Muscle of arm (tissue), 12 donors: ENCODE measurements around the gene KATNIP. TPM values are rescaled to one million over a fixed set of nuclear protein-coding genes. Genes with fewer than 3 reads are reported as not detected.

Experiments used
- DNase-seq: peaks from one replicate; pipeline ENCODE4 v3.0.0-alpha.2; 2013
- polyA plus RNA-seq, 12 donors: library from polyadenylated mRNA; unstranded; fragments of 120-200 nt; gene quantifications; one replicate each; pipeline ENCODE4 v1.2.1, GENCODE V29; 2013; ENCODE audit not compliant: insufficient read length in 12 of 12

KATNIP gene
- polyA plus RNA-seq, 12 donors, result 4.0 to 12.8 (median 8.1) TPM; not detected in 1

DNA sequence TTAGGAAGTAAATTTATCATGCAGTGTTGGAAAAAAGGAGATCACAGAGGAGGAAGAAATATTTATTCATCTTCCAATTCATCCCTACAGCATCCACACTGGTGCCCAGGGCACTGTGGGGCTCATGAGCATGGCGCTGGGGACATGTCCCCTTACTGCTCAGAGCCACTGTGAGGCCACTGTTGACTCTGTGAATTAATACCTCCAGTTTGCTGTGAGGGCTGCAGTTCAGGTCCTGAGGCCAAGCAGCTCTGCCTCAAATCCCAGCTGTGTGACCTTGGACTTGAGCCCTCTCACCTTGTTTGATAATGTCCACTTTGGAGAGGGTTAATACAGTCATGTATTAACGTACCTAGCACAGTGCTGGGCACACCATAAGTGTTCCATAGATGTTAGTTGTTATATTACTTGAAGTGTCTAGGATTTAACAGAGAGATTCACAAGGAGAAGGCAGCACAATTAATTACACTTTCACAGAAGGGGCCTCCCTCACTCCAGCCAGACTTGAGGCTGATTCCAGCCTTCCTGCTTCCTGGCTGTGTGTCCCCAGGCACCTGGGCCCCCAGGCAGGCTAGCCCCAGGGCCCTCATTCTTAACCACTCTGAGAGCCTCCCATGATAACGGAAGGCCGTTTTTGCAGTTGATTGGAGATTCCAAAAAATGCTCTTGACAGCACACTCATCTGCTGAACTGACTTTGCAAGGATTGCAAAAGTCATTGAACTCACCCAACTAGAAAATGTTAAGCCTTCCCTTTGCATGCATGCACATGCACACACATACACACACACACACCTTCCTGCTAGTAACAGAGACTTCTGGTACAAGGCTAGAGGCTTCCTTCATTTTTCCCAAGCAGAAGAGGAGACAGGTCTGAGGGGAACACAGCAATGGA, 29.4 kb downstream of the KATNIP start:
- DNase-seq, result no peak

- DNase-seq, result no peak
These were observed 32.9 kb downstream of the KATNIP start for GRCh38 chr16:27582883-27583282.

- no peak for DNase-seq
These were observed 33.7 kb downstream of the KATNIP start for GRCh38 chr16:27583634-27584033.

DNA sequence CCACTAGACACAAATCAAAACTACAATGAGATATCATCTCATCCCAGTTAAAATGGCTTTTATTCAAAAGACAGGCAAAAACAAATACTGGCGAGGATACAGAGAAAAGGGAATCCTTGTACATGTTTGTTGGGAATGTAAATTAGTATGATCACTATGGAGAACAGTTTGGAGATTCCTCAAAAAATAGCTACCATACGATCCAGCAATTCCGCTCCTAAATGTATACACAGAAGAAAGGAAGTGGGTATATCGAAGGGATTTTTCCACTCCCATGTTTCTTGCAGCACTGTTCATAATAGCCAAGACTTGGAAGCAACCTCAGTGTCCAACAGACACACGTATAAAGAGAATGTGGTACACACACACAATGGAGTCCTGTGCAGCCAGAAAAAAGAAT, 35.3 kb downstream of the KATNIP start:
- no peak for DNase-seq

- DNase-seq, result no peak
These were observed 36.8 kb downstream of the KATNIP start for GRCh38 chr16:27586711-27587110.

DNA sequence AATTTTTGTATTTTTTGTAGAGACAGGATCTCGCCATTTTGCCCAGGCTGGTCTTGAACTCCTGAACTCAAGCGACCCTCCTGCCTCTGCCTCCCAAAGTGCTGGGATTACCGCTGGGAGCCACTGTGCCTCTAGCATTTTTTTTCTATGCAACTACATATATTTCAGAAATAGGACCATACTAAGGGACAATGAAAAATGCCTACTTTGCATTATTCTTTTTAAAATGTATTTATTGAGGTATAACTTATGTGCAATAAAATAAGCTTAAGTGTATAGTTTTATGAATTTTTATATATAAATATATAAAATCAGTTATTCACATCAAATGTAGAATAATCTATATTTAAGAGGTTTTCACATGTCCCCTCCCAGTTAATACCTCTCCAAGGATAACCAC, 38.1 kb downstream of the KATNIP start:
- DNase-seq, result no peak

GRCh38 chr16:27591837-27592236, 41.9 kb downstream of the KATNIP start:
- DNase-seq, result no peak

GRCh38 chr16:27595475-27595874, 45.5 kb downstream of the KATNIP start:
- no peak for DNase-seq

DNA sequence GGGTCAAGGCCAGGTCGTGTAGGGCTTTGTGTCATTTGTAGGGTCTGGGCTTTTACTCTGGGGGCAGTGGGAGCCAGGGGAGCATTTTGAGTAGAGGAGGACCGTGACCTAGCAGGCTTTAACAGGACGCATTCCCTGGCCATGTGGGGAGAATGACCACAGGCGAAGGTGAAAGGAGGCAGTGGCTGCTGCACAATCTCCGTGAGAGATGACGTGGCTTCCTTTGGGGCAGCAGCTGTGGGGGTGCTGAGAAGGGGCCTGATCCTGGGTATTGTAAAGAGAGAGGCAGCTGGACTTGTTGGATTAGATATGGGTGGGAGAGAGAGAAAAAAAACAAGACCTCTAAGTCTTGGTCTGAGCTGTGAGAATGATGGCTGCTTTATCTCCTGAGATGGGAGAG, 46.0 kb downstream of the KATNIP start:
- DNase-seq, result no peak

DNA sequence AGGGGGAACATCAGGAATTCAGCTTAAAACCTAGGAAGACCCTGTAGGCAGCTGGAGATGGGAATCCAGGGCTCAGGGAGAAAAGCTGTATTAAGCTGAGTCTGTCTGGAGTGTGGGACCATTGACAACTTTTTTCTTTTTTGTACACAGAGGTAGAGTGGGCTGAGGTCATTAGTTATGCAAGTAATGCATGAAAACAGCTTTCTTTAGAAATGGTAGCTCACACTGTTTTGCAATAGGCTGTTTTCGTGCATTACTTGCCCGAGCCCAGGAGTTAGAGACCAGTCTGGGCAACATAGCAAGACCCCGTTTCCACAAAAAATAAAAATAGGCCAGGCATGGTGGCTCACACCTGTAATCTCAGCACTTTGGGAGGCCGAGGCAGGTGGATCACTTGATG, 46.5 kb downstream of the KATNIP start:
- no peak for DNase-seq

DNA sequence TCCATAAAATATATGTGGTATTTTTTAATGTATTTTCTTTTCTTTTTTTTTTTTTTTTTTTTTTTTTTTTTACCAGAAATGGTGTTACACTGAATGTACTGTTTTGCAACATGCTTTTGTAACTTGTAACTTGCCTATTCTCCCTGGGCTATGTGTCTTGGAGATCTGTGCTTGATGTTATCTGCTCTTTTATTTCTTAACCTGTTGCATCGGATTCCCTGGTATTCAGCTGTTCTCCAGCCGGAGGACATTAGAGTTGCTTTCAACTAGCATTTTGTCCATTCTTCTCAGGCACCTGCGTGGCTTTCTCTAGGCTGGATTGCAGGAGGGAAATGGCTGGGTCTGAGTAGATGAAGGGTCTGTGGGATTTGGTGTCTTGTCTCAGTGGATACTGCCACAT, 47.4 kb downstream of the KATNIP start:
- DNase-seq, result no peak

- no peak for DNase-seq
These were observed 48.3 kb downstream of the KATNIP start for GRCh38 chr16:27598220-27598619.

DNA sequence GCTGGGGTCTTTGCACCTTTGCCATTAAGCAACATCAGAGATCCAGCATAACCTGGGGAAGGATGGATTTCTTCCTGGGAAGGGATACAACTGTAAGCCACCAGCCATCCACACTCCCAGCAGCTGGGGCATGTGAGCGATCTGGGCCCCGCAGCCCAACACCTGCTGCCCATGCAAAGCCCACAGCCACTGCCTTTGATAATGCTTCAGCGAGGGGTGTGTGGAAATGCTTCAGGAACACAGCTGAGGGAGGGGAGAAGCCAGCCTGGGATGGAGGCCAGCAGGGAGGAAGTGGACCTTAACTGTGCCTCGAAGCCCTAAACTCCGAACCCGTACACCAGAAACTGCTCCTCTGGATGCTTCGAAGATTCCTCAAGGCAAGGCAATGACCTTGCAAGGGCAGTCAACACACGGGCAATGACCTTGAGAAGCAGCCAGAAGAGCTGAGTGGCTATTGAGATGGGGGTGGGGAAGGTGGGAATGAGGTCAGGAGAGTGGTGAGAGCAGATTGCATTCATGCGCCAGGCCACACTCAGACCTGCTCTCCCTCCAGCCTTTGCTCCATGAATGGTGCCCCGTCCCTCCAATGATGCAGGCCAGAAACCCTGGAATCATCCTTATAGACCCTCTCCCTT, 49.1 kb downstream of the KATNIP start:
- DNase-seq, result no peak

DNA sequence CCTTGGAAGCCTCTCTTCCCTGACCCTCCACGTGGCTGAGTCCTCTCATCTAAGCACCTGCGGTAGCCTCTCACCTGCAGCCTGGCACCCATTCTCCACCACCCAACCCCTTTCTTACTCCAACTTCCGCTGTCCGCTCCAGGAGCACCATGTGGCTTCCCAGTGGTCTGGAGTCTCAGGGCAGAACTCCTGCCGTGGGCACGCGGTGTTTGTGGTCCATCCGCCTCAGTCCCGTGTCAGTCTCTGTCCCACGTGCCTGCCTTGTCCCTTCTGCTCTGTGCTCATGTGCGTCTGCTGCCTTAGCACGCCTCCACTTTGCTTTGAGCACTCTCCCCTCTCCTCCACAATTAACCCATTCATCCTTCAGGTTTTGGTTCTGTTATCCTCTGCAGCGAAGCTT, 49.7 kb downstream of the KATNIP start:
- DNase-seq, result no peak

Other genes starting within 250 kb of the KATNIP start
- 10 to 100 TPM in 9 of 12 donors, 1 to 10 TPM in 2, not detected in 1; 8.6 to 39.4 (median 13.2) TPM for gene IL4R, start 236.2 kb upstream of the KATNIP start, polyA plus RNA-seq
- gene IL21R, start 148.0 kb upstream of the KATNIP start, polyA plus RNA-seq, result 1 to 10 TPM in 1 of 12 donors, under 1 TPM in 9, not detected in 2; 0.16 to 1.1 (median 0.37) TPM
- 10 to 100 TPM in 11 of 12 donors, not detected in 1; 23.4 to 72.1 (median 43.2) TPM for gene GTF3C1, start 231 bp upstream of the KATNIP start, polyA plus RNA-seq